Esophagus squamous epithelium (tissue), 4 donors: ENCODE data around the gene MMP24.

Experiments used
- POLR2A ChIP-seq, 4 donors: fragments of 450-650 bp; IDR thresholded peaks; one replicate each; pipeline ENCODE4 v1.6.1; 2017; ENCODE audit warnings: antibody characterized with exemption in 4 of 4, mild to moderate bottlenecking in 4 of 4, moderate library complexity in 3 of 4
- TF ChIP-seq, protein P1 (sequence below), 6 experiments: fragments of 450-650 bp in 4 of 6; fragments of 200-600 bp in 2 of 6; sonication (generic) in 2 of 6; IDR thresholded peaks; one replicate each; pipeline ENCODE4 v1.5.1; 2016 to 2019; ENCODE audit warnings: antibody characterized with exemption in 6 of 6, mild to moderate bottlenecking in 4 of 6, moderate library complexity in 4 of 6

DNA sequence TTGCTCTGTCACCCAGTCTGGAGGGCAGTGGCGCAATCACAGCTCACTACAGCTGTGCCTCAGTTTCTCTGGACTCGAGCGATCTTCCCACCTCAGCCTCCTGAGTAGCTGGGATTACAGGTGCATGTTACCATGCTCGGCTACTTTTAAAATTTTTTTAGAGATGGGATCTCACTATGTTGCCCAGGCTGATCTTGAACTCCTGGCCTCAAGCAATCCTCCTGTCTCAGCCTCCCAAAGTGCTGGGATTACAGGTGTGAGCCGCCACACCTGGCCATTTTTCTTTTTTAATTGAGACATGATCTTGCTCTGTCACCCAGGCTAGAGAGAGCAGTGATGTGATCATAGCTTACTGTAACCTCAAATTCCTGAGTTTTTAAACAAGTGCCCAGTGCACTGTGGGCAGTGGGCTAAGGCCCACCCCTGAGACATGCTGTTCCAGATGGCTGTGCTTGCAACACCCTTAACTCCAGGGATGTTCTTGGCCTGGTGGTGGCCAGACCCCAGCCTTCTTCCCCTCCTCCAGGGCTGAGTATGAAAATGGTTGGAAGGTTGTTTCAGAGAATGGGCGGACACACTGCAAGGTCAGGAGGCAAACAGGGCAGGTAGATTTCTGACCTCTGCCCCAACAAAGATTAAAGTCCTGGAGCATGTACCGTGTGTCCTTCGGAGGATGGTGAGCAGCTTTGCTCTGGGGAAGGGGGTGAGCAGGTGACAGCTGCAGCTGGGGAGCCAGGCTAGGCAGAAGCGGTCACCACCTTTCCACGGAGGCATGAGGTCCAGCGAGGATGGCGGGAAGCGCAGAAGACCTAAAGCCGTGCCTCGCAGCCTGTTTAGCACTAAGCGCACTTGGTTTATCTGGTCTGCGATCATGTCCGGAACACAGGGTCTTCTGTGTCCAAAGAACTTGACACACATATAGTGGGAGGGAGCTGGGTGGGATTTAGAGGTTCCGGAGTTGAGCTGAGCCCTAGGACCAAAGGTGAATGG is 67.1 kb downstream of the MMP24 start:
- TF ChIP-seq POLR2A (IDR thresholded peaks at IDR 0.05), result no peak
- TF ChIP-seq, protein P1, sequence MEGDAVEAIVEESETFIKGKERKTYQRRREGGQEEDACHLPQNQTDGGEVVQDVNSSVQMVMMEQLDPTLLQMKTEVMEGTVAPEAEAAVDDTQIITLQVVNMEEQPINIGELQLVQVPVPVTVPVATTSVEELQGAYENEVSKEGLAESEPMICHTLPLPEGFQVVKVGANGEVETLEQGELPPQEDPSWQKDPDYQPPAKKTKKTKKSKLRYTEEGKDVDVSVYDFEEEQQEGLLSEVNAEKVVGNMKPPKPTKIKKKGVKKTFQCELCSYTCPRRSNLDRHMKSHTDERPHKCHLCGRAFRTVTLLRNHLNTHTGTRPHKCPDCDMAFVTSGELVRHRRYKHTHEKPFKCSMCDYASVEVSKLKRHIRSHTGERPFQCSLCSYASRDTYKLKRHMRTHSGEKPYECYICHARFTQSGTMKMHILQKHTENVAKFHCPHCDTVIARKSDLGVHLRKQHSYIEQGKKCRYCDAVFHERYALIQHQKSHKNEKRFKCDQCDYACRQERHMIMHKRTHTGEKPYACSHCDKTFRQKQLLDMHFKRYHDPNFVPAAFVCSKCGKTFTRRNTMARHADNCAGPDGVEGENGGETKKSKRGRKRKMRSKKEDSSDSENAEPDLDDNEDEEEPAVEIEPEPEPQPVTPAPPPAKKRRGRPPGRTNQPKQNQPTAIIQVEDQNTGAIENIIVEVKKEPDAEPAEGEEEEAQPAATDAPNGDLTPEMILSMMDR (IDR thresholded peaks at IDR 0.05), result no peak
